Stimulated activated CD8-positive, alpha-beta memory T cell treated with anti-CD3 and anti-CD28 coated beads, Interleukin-15, amount 100 ng/mL, for 4 hours (primary cell): ENCODE measurements around the gene WDR88.
"Not testable (repeated sequence)": the region's sequence is repeated elsewhere in the genome, so short reads cannot be mapped to it uniquely, and the experiment has no call there.

Source experiments
- DNase-seq, 2 donors: peaks; one replicate each; pipeline ENCODE4 v3.0.0-alpha.2; 2020; ENCODE audit warnings: low read depth in 2 of 2

Gene WDR88

DNA sequence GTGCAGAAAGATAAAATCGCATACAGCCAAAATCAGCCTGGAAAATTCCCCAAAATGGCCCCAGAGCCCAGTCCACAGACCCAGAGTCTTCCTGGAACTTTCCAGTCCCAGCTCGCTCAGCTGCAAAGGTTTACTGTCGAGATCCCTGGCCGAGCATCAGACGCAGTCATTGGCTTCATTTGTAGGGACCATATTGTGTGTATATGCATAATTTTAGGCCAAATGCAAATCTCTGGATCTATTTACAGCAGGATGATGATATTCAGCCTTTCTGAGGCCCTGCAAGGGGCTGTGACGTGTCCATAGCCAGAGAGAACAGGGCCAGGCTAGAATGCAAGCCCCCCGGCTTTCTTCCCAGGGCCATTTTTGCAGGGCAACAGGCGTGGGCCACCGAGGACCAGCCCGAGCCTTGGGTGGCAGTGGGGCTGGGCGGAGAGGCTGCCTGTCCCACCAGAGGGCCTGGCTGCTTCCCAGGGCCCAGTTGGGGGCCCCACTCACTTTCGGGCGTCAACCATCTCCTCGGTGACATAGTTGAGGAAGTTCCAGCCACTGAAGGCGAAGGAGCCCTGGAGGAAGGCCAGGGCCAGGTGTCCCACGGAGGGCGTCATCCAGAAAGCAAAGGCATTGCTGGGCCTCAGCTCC lies 80.0 kb downstream of the WDR88 start:
- DNase-seq, result no peak

DNA sequence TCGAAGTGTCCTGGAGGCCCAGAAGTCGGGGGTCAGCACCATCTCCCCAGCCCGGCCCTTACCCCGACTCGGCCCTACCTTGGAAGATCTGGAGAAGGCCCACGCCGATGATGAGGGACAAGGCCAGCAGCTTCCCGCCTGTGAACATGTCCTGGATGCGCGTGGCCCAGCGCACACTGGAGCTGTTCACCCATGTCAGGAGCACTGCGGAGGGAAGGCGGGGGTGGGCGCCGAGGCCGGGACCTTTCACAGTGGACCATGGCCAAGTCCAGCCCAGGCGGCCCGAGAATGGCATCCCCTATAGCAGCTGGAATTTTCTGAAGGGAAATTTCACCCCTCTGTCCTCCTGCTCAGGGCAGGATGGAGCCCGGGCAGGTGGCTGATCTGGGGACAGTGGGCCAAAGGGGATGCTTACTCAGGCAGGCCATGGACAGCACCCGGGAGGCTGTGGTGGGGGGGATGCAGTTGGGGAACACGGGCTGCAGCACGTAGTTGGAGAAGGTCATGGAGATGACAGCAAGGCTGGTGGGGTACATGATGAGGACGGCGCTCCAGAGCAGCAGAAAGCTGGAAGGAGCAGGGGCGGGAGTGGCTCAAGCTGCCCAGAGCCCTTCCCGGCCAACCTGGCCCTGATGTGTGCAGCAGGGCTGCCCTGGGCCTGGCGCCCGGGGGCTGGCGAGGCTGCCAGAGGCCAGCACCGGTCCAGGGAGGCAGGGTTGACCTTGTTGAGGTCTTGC lies 80.7 kb downstream of the WDR88 start:
- no peak for DNase-seq

DNA sequence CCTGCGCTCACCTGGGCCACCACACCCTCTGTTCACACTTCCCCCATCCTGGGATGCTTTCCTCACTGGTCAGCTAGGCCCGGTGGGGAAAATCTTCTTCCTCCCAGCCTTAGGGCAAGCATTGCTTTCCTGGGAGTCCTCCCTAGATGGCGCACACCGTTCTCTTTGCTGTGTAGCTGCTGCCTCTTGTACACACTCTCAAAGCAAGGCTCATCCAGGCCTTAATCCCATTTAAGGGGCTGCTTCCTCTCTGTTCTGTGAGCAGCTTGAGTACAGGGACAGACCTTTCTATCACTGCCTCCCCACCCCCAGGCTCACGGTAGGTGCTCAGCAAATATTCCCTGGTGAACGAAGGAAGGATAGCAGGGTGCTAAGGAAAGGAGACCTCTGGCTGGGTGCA lies 82.7 kb downstream of the WDR88 start:
- DNase-seq, result no peak

DNA sequence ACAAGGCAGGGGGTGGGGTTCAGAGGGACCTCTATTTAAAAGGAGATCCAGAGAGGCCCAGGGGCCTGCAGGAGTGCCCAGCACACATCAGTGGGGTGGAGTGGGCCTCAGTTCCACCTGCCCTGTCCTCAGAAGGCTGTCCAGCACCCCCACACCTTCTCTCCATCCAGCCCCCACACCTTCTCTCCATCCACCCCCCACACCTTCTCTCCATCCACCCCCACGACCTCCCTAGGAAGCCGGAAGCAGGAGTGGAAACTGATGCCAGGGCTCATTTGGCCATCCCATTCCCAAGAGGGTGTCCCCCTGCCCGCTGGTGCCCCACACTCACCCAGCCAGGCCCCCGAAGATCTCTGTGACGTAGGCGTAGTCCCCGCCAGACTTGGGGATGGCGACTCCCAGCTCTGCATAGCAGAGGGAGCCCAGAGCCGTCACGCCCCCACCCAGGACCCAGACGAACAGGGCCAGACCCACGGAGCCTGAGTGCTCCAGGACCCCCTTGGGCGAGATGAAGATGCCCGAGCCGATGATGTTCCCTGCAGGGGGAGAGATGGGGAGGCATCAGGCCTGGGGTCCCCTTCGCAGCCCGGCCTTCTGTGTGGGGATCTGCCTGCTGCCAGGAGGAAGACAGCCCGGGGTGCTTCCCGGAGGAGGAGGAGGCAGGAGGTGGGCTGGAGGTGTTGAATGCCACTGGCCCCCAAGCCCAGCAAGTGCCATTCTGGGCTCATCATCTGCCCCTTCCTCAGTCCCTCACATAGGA lies 83.7 kb downstream of the WDR88 start:
- DNase-seq, result no peak

DNA sequence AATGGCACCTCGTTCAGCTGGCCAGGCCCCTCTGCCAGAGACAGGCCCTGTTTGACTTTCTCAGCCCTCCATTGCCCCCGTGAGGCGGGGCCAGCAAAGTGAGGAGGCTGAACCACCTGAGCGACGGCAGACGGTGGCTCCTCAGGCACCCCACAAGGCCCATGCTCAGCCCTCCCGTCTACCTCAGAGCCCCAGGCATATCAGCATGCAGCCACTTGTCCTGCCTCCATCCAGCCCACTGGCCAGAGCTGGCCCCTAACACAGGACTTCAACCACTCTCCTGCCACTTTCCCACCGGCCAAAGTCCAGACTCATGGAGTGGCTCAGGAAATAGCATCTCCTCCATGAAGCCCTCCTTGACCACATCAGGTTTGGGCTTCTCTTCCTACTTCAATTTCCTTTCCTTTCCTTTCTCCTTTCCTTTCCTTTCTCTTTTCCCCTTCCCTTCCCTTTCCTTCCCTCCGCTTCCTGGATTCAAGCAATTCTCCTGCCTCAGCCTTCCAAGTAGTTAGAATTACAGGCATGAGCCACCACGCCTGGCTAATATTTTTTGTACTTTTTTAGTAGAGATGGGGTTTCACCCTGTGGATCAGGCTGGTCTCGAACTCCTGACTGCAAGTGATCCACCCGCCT lies 84.4 kb downstream of the WDR88 start:
- no peak for DNase-seq

DNA sequence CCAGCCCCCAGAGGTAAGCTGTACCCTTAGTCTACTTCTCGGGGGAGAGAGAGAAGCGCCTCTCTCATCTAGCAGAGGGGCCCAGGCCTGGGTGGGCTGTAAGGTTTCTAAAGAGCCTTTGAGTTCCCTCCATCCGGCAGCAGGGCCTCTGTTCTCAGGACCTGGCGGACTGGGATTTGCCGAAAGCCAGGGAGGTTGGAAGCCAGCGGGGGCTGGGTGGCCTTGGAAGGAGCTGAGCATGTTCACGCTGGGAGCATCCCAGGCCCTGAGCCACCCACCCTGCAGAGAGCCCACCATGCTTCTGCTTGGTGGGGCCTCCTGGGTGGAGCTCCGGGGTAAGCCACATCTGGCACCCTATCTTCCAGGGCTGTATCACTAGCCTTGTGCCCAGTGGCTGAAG lies 86.0 kb downstream of the WDR88 start:
- no peak for DNase-seq

DNA sequence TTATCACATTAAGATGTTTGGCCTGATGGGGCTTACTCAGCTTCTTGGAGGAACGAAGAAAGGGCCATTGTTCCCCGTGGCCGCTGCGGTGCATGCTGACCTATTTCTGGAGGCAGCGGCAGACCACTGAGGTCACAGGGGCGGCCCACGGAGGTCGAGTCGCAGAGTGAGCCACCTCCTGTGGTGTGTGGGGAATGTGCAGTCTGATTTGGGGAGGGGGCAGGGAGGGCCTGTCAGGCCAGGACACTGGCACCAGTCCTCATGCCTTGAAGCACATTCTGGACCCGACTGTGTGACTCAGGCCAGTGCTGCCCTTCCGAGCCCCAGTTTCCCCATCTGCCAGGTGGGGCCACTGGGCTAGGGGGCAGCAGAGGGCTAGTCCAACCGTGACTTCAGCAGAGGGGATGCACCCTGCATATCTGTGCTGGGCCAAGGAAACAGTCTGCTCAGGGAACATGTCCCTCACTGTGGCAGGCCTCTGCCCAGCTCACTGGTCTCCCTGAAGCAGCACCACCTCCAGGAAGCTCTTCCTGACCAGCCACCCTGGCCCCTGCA lies 87.4 kb downstream of the WDR88 start:
- DNase-seq, result no peak

DNA sequence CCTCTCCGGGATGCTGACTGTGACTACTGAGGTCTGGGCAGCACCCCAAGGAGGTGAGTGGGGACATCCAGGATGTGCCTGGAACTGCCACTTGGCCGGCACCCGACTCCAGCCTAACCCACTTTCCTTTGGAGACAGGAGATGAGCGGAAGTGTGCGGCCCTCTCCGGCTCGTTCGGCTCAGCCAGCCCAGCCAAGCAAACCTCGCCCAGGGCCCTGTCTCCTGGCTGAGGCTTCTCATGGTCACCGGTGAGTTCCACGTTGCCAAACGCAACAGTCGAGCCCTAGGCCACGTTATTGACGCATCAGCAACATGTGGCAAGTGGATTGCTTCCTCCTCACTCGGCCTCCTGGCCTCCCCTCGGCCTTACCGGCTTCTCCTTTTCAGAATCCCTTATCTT lies 88.2 kb downstream of the WDR88 start:
- DNase-seq, result no peak

DNA sequence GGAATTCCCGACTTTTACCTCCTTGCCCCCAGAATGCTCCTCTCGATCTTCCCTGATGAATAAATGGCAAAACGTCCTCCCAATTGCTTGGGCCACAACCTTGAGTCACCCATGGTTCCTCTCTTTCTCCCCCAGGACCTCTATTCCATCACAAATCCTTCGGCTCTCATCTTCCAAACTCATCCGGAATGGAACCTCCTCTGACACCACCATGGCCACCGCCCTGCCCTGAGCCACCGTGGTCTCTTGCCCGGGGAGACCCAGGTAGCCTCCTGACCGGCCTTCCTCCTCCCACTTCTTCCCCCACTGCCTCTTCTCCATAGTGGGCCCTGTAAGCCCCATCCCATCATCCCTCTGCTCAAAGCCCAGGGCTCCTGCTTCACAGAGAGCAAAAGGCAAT lies 88.8 kb downstream of the WDR88 start:
- DNase-seq, result no peak

DNA sequence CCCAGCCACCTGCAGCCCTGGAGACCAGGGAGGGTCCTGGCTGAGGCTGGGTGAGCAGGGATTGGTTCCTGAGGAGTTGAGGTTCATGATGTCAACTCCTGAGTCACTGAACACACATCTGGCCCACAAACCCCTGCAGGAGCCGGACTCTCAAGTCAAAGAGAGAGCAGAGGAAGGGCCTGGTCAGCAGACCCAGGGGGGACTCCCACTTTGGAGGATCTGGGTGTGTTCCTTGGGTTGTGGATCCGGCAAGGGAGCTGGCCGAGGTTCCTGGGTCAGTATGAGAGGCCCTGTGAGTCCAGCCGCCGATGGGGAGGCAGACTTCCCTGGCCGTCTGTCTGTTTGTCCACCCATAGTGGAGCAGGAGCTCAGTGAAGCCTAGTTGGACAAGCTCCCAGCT lies 89.7 kb downstream of the WDR88 start:
- no peak for DNase-seq

DNA sequence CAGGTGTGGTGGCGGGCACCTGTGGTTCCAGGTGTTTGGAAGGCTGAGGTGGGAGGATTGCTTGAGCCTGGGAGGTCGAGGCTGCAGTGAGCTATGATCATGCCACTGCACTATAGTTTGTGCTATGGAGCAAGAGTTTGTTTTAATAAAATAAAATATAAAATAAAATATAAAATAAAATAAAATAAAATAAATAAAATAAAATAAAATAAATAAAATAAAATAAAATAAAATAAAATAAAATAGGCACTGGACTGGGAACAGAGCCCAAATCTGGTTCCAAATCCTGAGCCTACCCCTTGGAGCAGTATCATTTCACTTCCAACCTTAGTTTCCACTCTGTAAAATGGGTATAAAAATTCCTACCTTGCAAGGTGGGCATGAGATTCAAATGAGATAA lies 90.3 kb downstream of the WDR88 start:
- DNase-seq, result not testable (repeated sequence)

DNA sequence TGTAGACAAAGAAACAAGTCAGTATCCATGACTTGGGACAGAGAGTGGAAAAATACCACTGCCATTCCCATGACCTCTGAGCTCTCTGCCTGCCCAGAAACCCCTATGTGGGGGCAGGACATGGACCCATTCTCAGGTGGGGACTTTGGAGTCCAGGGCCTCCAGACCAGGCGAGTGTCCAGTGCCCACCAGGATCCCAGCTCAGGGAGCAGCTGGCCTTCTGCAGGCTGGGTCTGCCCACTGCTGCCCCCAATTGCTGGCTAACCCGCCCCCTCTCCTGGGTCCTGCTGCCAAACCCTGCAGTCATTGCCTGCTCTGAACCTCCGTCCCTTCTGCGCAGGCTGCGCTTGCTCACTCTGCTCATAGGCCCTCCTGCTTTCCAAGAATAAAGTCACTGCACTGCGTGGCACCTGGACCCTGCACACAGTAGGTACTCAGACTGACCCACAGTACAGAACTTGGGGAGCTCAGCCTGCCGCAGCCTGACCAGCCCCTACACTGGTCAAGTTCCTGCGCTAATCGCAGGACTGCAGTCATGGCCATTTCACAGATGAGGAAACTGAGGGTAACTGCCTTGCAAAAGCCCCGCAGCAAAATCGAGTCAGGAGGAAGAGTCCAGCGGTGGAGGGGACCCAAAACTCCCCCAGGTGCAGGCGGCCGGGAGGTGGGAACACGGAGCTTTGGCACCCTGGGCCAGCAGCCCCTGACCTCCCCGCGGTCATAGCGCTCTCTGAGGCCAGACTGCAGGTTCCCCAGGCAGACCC lies 93.0 kb downstream of the WDR88 start:
- no peak for DNase-seq
